ENCODE measurements around the gene SUN2.

- TF ChIP-seq CTCF (IDR thresholded peaks at IDR 0.05) (no peak), POLR2A (IDR thresholded peaks at IDR 0.05) (no peak)
Observed at GRCh38 chr22:38713921-38714320, 41.9 kb downstream of the SUN2 start.

All from uterus (tissue), 2 donors.